GM19193 (cell line): Measurements from ENCODE around the gene FOXO6.

Experiments used
- POLR2A ChIP-seq: IDR thresholded peaks from 4 replicates; pipeline ENCODE4 v1.6.1; 2011; ENCODE audit not compliant: insufficient read depth, insufficient read length; ENCODE audit errors: extremely low read depth

FOXO6 gene

DNA sequence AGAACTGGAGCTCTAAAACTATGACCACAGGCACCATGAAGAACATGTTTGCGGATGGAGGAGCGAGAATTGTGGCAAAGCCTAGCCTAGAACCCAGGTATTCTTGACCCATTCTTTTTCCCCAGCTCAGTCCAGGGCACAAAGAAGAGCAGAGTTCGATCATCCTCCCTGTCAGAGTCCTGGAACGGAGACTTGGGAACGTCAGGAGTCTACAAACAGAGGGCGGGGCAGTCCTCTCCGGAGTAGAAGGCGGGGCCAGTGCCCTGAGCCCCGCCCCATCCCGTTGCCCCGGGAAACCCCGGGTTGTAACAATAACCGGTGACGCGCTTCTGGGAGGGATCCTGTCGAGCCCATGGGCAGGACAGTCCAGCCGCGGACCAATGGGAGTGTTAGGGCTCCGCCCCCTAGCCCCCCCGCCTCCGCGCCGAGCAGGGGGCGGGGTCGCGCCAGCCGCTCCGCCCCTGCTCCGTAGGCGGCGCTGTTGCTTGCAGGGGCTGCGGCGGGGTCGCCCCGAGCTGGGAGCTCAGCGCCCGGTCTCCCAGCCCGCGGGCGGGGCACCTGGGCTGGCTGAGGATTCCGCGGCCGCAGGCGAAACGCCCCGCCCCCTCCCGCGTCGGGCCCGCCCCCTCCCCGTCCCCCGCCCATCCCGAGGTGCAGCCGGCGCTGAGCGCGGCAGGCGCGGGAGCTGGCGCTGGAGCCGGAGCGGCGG, at the start of gene FOXO6:
Gene FOXO6, plus strand, starts transcription at position 649 of the 709 bp plus-strand sequence.
- TF ChIP-seq POLR2A, result no peak

DNA sequence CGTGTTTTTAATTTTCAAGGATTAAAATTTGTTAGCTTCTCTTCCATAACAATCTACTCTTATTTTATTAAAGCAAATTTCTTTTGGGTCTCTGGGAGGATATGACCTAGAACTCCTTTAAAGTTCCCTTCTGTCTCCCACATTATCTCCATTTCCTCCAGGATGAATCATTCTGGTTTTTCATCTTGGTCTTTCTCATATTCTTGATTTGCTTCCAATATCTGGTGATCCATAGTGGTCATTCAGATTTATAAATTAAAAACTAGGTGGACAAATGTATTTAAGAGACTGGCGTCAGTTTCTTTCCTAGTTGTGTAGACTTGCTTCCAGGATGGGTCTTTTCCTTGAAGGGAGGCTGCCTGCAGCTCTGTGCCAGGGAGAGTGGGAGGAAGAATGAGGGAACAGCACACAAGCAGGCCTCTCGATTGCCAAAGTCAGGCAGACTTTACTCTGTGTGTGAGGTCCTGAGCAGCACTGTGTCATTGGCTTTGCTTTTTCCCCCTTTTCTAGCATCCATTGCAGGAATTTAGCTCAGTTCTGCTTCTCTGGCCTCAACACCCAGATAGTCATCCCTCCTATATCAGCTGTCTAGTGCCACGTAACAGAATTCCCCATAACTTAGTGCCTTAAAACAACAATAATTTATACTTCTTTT, 48.1 kb upstream of the FOXO6 start:
- no peak for TF ChIP-seq POLR2A

- no peak for TF ChIP-seq POLR2A
Measured at GRCh38 chr1:41313661-41314131, 47.5 kb upstream of the FOXO6 start.

DNA sequence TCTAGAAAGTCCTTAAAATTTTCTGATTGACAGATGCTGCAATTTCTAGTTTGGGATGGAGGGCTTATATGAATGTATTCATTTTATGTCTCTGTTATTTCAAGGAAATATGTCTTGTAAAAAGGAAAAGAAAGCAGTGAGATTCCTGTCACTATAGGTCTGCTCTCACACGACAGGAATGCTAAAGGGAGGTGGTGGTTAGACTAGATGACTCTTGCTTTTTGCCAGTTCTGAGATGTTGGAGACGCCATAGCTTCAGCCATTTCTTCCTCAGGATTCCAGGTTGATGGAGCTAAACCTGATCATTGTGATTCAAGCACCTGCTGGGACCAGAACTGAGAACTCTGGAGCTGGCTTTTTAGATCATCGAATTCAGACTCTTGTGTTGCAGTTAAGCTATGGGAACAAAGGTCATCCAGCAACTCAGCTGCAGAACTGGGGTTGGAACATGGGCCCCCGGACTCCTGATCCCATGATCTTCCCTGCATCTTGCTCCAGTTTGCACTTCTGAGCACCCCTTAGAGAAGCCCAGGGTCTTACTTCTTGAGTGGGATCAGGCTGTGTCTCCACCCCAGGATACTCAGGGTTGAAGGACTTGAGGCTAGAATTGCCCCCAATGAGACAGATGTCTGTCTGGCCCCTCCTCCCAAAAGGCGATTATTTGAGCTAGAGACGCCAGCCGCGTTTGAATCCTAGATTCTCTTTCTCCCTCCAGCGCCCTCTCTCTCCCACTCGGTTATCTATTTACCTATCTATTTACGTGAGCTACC, 46.7 kb upstream of the FOXO6 start:
- TF ChIP-seq POLR2A, result no peak

GRCh38 chr1:41315146-41315822, 46.0 kb upstream of the FOXO6 start:
- TF ChIP-seq POLR2A, result no peak

DNA sequence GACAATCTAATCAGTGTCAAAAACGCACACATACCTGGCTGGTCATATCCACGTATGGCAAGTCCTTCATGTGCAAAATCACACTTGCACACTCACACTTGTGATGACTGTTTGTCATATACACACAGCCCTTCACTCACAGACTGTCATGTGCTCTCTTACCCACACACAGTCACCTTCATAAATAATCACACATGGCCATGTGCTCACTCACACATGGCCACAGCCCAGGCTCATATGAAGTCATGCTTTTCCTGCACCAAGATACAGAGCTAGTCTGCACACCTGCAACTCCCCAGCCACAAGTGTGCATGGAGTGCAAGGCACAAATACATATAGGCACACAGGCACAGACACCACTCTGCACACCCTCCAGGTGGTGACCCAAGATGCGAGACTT, 45.4 kb upstream of the FOXO6 start:
- no peak for TF ChIP-seq POLR2A

DNA sequence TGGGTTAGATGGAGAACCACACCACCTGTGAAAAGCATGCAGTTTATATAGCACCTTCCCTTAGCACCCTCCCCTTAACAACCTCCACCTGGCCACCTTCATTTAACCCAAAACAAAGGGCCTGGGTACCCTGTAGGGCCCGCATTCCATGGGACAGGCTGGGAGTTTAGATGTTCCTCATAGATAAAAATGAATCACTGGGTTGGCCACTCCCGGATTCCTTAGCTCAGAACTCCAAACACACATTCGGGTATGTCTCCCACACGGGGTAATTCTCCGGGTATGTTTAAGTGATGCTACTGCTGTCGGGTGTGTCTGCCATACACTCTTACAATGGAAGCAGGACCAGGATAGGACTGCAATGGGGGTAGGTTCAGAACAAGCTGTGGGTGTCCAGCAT, 43.9 kb upstream of the FOXO6 start:
- no peak for TF ChIP-seq POLR2A

DNA sequence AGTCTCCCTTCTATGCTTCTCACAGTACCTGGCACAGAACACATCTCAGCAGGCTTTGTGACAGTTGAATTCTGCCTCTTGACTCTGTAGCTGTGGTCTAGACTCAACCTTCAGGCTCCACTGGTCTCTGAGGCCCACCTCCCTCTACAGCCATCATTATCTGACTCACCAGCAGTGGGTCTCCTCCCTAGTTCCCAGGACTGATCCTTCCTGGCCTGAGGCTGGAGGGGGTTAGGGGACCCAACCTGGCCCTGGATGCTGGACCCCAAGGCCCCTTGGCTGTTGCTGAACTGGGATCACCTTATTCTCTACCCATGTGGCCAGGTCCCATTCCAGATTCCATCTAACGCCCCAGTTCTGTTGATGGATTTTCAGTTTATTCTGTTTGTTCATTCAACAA, 43.1 kb upstream of the FOXO6 start:
- TF ChIP-seq POLR2A, result no peak

GRCh38 chr1:41319106-41319755, 42.0 kb upstream of the FOXO6 start:
- no peak for TF ChIP-seq POLR2A

- no peak for TF ChIP-seq POLR2A
Measured at GRCh38 chr1:41319807-41320711, 41.2 kb upstream of the FOXO6 start.

DNA sequence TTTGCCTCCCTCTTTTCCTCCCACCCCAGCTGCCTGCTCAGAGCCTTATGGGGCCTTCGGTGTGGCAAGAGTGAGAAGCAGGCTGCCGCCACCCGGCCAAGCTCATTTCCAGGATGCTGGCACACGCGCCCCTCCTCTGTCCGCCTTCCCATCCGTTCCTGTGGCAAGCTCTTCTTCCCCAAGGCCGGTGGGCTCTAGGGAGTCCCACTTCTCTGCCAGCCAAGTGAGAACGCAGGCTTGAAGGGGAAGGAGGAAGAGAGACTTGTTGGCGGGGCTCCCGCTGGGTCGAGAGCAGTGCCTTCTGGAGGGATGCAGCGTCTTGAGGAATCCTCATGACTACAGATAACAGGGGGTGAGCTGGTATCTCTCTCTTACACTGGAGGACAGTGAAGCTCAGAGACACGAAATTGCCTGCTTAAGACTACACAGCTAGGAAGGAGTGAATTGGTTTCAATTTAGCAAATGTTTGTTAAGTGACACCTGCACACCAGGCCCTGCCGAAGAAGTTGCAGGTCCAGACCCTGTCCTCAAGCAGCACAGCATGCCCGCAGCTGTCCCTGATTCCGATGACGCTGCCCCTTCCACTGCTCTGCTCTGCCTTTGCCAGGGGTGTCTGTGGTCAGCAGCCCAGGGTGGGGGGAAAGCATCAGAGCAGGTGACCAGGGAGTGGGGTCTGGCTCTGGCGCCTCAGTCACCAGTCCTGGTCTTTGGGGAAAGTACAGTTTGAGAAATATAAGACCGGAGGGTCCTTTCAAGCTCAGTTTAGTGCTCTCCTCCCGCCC, 40.1 kb upstream of the FOXO6 start:
- TF ChIP-seq POLR2A, result no peak

GRCh38 chr1:41322101-41322661, 39.1 kb upstream of the FOXO6 start:
- no peak for TF ChIP-seq POLR2A

DNA sequence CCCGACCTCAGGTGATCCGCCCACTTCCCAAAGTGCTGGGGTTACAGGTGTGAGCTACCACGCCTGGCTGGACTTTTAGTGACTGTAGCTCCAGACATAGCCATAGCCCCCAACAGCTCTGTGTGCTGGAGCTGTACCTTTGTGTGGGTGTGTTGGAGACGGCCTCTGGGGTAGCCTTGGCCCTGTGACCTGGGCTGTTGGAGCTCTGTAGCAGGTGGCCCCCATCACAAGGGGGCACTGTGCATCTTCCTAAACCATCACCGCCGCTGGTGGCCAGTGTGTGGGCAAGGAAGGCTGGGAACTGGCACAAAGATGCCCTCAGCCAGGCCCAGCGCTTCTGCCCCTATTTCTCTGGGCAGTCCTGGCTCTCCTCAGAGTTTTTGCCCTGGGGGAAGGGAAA, 38.4 kb upstream of the FOXO6 start:
- TF ChIP-seq POLR2A, result no peak

GRCh38 chr1:41323243-41323642, 38.0 kb upstream of the FOXO6 start:
- TF ChIP-seq POLR2A, result no peak
